ENCODE data around the gene ANXA1.

GRCh38 chr9:73170185-73170957 lies 18.7 kb downstream of the ANXA1 start:
- TF ChIP-seq, protein P1, sequence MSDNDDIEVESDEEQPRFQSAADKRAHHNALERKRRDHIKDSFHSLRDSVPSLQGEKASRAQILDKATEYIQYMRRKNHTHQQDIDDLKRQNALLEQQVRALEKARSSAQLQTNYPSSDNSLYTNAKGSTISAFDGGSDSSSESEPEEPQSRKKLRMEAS (IDR thresholded peaks at IDR 0.05; ENCODE audit: insufficient read depth, insufficient read length), result no peak
- TF ChIP-seq EZH2 (IDR thresholded peaks at IDR 0.05; ENCODE audit: borderline replicate concordance, low read depth, low read length, severe bottlenecking) (no peak), POLR2A (IDR thresholded peaks at IDR 0.05; ENCODE audit: low read depth, low read length) (no peak), JUN (IDR thresholded peaks at IDR 0.05; ENCODE audit: borderline replicate concordance, insufficient read depth, insufficient read length, low read depth) (no peak), POLR2AphosphoS5 (IDR thresholded peaks at IDR 0.05; ENCODE audit: insufficient read depth, low read depth, low read length) (no peak), GATA2 (IDR thresholded peaks at IDR 0.05; ENCODE audit: insufficient read depth, insufficient read length, low read depth, low read length) (no peak), FOS (IDR thresholded peaks at IDR 0.05; ENCODE audit: borderline replicate concordance, insufficient read depth, low read length) (no peak)
- TF ChIP-seq, protein P2, sequence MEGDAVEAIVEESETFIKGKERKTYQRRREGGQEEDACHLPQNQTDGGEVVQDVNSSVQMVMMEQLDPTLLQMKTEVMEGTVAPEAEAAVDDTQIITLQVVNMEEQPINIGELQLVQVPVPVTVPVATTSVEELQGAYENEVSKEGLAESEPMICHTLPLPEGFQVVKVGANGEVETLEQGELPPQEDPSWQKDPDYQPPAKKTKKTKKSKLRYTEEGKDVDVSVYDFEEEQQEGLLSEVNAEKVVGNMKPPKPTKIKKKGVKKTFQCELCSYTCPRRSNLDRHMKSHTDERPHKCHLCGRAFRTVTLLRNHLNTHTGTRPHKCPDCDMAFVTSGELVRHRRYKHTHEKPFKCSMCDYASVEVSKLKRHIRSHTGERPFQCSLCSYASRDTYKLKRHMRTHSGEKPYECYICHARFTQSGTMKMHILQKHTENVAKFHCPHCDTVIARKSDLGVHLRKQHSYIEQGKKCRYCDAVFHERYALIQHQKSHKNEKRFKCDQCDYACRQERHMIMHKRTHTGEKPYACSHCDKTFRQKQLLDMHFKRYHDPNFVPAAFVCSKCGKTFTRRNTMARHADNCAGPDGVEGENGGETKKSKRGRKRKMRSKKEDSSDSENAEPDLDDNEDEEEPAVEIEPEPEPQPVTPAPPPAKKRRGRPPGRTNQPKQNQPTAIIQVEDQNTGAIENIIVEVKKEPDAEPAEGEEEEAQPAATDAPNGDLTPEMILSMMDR (IDR thresholded peaks at IDR 0.05; ENCODE audit: extremely low read depth in 1 of 2, insufficient read depth in 1 of 2, low read depth in 1 of 2, low read length in 2 of 2), result no peak
